OCI-LY3 (cell line): ENCODE data around the gene DENND2C.

Experiments
- H2AFZ ChIP-seq: fragments of 200-600, 300-600 bp; shearing (Covaris generic); 2 replicates; pipeline ENCODE4 v1.6.0; 2014; ENCODE audit warnings: antibody characterized with exemption, low read depth, low read length
- H3K27ac ChIP-seq: fragments of 200-600, 300-600 bp; sonication (generic); 2 replicates; pipeline ENCODE4 v1.5.1; 2014; ENCODE audit warnings: mild to moderate bottlenecking, low read length, moderate library complexity, mixed read lengths
- H3K27me3 ChIP-seq: fragments of 200-600, 300-600 bp; sonication (generic); 2 replicates; pipeline ENCODE4 v1.6.1; 2014; ENCODE audit warnings: low read depth, low read length, mixed read lengths
- H3K36me3 ChIP-seq: fragments of 200-600, 300-600 bp; sonication (generic); replicated peaks from 2 replicates; pipeline ENCODE3; 2014; ENCODE audit warnings: low read depth, low read length, mixed read lengths
- H3K4me1 ChIP-seq: fragments of 300-600, 200-600 bp; sonication (generic); 2 replicates; pipeline ENCODE4 v1.6.1; 2014; ENCODE audit warnings: low read length, mixed read lengths
- H3K4me2 ChIP-seq: fragments of 200-600, 300-600 bp; sonication (generic); 2 replicates; pipeline ENCODE4 v1.6.1; 2014; ENCODE audit warnings: low read length, mixed read lengths
- H3K4me3 ChIP-seq: fragments of 300-600, 200-600 bp; sonication (generic); 2 replicates; pipeline ENCODE4 v1.5.1; 2014; ENCODE audit warnings: antibody characterized with exemption, mild to moderate bottlenecking, low read length, moderate library complexity
- H3K79me2 ChIP-seq: fragments of 300-600, 200-600 bp; shearing (Covaris generic); 2 replicates; pipeline ENCODE4 v1.6.1; 2014; ENCODE audit warnings: mild to moderate bottlenecking, low read length, mixed read lengths
- H3K9ac ChIP-seq: fragments of 300-600, 200-600 bp; shearing (Covaris generic); 2 replicates; pipeline ENCODE4 v1.6.0; 2014; ENCODE audit warnings: mild to moderate bottlenecking, low read length, moderate library complexity
- H3K9me3 ChIP-seq: fragments of 200-600, 300-600 bp; shearing (Covaris generic); 2 replicates; pipeline ENCODE4 v1.6.1; 2014; ENCODE audit warnings: low read length, mixed read lengths; ENCODE audit not compliant: insufficient read depth
- H4K20me1 ChIP-seq: fragments of 200-600, 300-600 bp; sonication (generic); 2 replicates; pipeline ENCODE4 v1.6.1; 2016; ENCODE audit warnings: low read length, mixed read lengths; ENCODE audit not compliant: insufficient read depth
- EZH2phosphoT487 ChIP-seq: fragments of 200-600 bp; shearing (Covaris generic); IDR thresholded peaks from 2 replicates; pipeline ENCODE4 v1.6.1; 2018; ENCODE audit warnings: antibody characterized with exemption, mixed run types, low read depth
- TF ChIP-seq, protein P1 (sequence below): fragments of 200-600, 300-600 bp; sonication (generic); IDR thresholded peaks from 2 replicates; pipeline ENCODE4 v1.5.1; 2014; ENCODE audit warnings: antibody characterized with exemption, low read length, low read depth

Gene DENND2C

DNA sequence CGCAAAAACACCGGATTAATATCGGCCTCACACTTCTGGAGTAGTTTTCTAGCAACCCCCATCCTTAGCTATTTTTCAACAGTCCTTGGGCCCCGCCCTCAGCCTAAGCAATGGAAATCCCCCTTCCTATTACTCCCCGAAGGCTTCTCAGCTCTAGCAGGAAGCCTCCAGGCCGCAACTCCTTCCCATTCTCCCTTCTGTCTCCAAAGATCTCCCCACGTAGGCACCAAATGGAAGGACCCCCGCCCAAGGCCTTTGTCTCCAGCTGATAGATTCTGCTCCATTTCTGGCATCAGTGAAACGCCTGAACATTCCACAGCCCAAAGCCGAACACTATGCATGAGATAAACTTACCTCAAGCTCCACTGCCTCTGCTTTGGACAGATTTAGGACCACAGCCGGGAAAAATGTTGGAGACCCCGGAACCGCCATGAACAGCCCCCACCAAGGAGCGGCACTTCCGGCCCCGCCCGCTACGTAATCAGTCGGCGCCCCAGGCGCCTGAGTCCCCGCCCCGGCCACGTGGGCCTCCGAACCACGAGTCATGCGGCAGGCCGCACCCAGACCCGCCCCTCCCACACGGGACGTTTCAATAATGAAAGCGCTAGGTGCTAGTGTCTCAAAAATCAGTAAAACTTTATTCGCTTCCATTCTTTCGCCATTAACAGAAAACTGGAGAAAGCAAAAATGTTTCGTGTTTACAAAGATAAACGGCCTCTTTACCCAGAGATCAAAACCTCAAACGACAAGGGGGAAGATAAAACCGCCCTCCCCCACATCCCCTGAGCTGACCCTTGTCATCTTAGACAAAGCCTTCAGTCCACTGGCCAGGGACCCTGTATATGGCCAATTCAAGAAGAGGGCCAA lies 46.7 kb upstream of the DENND2C start, which contains the start of gene NRAS:
Gene NRAS, minus strand, starts transcription at position 468 of the 867 bp plus-strand sequence. CDS start 611 bp downstream, outside the sequence.
- H3K27ac ChIP-seq, result peak within 1 kb of the TSS; percentile 81
- H3K27me3 ChIP-seq, result no peaks in the 10 kb centered on the region
- H3K9me3 ChIP-seq, result no peaks in the 10 kb centered on the region
- no peaks in the 10 kb centered on the region for H4K20me1 ChIP-seq
- TF ChIP-seq EZH2phosphoT487, result no peak
- TF ChIP-seq, protein P1, sequence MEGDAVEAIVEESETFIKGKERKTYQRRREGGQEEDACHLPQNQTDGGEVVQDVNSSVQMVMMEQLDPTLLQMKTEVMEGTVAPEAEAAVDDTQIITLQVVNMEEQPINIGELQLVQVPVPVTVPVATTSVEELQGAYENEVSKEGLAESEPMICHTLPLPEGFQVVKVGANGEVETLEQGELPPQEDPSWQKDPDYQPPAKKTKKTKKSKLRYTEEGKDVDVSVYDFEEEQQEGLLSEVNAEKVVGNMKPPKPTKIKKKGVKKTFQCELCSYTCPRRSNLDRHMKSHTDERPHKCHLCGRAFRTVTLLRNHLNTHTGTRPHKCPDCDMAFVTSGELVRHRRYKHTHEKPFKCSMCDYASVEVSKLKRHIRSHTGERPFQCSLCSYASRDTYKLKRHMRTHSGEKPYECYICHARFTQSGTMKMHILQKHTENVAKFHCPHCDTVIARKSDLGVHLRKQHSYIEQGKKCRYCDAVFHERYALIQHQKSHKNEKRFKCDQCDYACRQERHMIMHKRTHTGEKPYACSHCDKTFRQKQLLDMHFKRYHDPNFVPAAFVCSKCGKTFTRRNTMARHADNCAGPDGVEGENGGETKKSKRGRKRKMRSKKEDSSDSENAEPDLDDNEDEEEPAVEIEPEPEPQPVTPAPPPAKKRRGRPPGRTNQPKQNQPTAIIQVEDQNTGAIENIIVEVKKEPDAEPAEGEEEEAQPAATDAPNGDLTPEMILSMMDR, result no peak
- peaks cover 31% of the 10 kb centered on the region for H3K79me2 ChIP-seq
- peaks cover 21% of the 10 kb centered on the region for H3K36me3 ChIP-seq
- peak within 1 kb of the TSS; percentile 67; the same call in 1 of the 2 replicates for H2AFZ ChIP-seq
- peaks cover 11% of the 10 kb centered on the region for H3K4me1 ChIP-seq
- peak within 1 kb of the TSS; percentile 95 for H3K4me3 ChIP-seq
- H3K9ac ChIP-seq, result peak within 1 kb of the TSS; percentile 99
- peak within 1 kb of the TSS; percentile 93 for H3K4me2 ChIP-seq

DNA sequence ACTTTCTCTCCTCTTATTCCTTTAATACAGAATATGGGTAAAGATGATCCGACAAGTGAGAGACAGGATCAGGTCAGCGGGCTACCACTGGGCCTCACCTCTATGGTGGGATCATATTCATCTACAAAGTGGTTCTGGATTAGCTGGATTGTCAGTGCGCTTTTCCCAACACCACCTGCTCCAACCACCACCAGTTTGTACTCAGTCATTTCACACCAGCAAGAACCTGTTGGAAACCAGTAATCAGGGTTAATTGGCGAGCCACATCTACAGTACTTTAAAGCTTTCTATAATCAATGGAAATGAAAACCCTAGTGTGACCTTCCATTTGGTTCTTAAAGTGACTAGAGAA lies 46.1 kb upstream of the DENND2C start:
- TF ChIP-seq, protein P1, result no peak
- no peak for TF ChIP-seq EZH2phosphoT487
- Histone ChIP-seq H3K9me3 (no peaks in the 10 kb centered on the region), H3K36me3 (peaks cover 18% of the 10 kb centered on the region), H3K79me2 (peaks cover 31% of the 10 kb centered on the region), H3K4me1 (peaks cover 11% of the 10 kb centered on the region), H3K4me3 (peak overlapping the region; percentile 95), H3K9ac (peak overlapping the region; percentile 99), H4K20me1 (no peaks in the 10 kb centered on the region), H2AFZ (no peak overlapping the region), H3K4me2 (peak overlapping the region; percentile 65), H3K27me3 (no peaks in the 10 kb centered on the region), H3K27ac (peak overlapping the region; percentile 81)

DNA sequence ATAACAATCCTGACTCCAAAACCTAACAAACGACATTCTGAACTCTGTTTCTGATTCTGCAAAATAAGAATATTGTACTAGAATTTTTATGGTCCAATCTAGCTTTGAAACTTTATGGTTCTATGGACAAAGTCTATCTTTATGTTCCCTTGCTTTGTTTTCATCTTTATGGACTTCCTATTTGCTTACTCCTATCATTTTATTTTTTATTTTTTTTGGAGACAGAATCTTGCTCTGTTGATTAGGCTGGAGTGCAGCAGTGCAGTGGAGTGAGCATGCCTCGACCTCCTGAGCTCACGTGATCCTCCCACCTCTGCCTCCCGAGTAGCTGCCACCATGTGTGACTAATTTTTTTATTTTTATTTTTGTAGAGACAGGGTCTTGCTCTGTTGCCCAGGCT lies 43.1 kb upstream of the DENND2C start:
- Histone ChIP-seq H3K36me3 (peaks cover 9% of the 10 kb centered on the region), H4K20me1 (no peaks in the 10 kb centered on the region), H3K79me2 (peaks cover 31% of the 10 kb centered on the region), H2AFZ (no peak overlapping the region), H3K27ac (no peak overlapping the region), H3K4me2 (no peak overlapping the region), H3K4me3 (no peak overlapping the region), H3K9me3 (no peaks in the 10 kb centered on the region), H3K4me1 (peaks cover 11% of the 10 kb centered on the region), H3K9ac (no peak overlapping the region), H3K27me3 (no peaks in the 10 kb centered on the region)
- TF ChIP-seq, protein P1, result no peak
- no peak for TF ChIP-seq EZH2phosphoT487

DNA sequence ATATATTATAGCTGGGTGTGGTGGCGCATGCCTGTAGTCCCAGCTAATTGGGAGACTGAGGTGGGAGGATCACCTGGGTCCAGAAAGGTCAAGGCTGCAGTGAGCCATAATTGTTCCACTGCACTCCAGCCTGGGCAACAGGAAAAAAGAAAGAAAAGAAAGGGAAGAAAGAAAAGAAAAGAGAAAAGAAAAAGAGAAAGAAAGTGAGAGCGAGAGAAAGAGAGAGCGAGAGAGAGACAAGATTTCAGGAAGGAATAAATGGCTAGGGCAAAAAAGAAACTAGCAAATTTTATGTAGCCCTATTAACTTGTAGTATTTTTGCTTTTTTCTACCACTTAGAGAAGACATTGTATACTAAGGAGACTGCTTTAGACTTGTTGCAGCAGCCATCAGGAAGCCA lies 40.5 kb upstream of the DENND2C start:
- Histone ChIP-seq H3K79me2 (peaks cover 19% of the 10 kb centered on the region), H2AFZ (no peak overlapping the region), H4K20me1 (no peaks in the 10 kb centered on the region), H3K9ac (no peak overlapping the region), H3K36me3 (peaks cover 22% of the 10 kb centered on the region), H3K4me2 (no peak overlapping the region), H3K4me1 (peaks cover 8% of the 10 kb centered on the region), H3K9me3 (no peaks in the 10 kb centered on the region), H3K27ac (no peak overlapping the region), H3K4me3 (no peak overlapping the region), H3K27me3 (no peaks in the 10 kb centered on the region)
- TF ChIP-seq EZH2phosphoT487, result no peak
- TF ChIP-seq, protein P1, result no peak
